Urinary bladder (tissue), 4 donors: Measurements from ENCODE around the gene MYO5B. TPM values are rescaled to one million over a fixed set of nuclear protein-coding genes. Genes with fewer than 3 reads are reported as not detected.

Source experiments
- DNase-seq: peaks from one replicate; pipeline ENCODE4 v3.0.0-alpha.2; 2015; ENCODE audit errors: extremely low spot score
- H3K27ac ChIP-seq: one replicate; pipeline ENCODE4 v1.5.1; 2013; ENCODE audit warnings: low read depth, mild to moderate bottlenecking, moderate library complexity
- H3K36me3 ChIP-seq: one replicate; pipeline ENCODE4 v1.6.1; 2013; ENCODE audit warnings: mild to moderate bottlenecking, moderate library complexity; ENCODE audit not compliant: insufficient read depth
- H3K4me1 ChIP-seq: one replicate; pipeline ENCODE4 v1.6.1; 2013; ENCODE audit warnings: mild to moderate bottlenecking, moderate library complexity; ENCODE audit not compliant: insufficient read depth
- H3K4me3 ChIP-seq: one replicate; pipeline ENCODE4 v1.5.1; 2013; ENCODE audit warnings: low read depth, low read length
- WGBS: extraction: QIAGEN DNeasy Blood & Tissue Kit; methylation state at CpG from one replicate; pipeline ENCODE4 v1.1.7; 2013; 5-methylcytosine and 5-hydroxymethylcytosine counted together
- polyA plus RNA-seq: library from polyadenylated mRNA; stranded (reverse); fragments of 200-250 nt; gene quantifications from one replicate; pipeline ENCODE4 v1.2.3, GENCODE V29; 2013
- total RNA-seq: library from RNA; depleted of rRNA; stranded (reverse); fragments of >200 nt; gene quantifications from one replicate; pipeline ENCODE4 v1.2.3, GENCODE V29; 2014
- donor health status: healthy with polysubstance abuse.
- donor health status: healthy.

The MYO5B gene
- total and polyA plus RNA-seq, 2 donors: 2.7 to 8.8 TPM

GRCh38 chr18:49980896-49981295, 214.1 kb downstream of the MYO5B start:
- H3K27ac ChIP-seq: no peak overlapping the region
- 37% methylated on average over 4 of the region's 4 CpGs for WGBS
- DNase-seq: no peak
- no peaks in the 10 kb centered on the region for H3K4me1 ChIP-seq
- no peak overlapping the region for H3K4me3 ChIP-seq
- no peaks in the 10 kb centered on the region for H3K36me3 ChIP-seq

GRCh38 chr18:49976795-49977560, 218.0 kb downstream of the MYO5B start:
- H3K36me3 ChIP-seq: no peaks in the 10 kb centered on the region
- no peak for DNase-seq
- no peak overlapping the region for H3K27ac ChIP-seq
- 71% methylated on average over 15 of the region's 15 CpGs for WGBS
- no peak overlapping the region for H3K4me3 ChIP-seq
- no peaks in the 10 kb centered on the region for H3K4me1 ChIP-seq

DNA sequence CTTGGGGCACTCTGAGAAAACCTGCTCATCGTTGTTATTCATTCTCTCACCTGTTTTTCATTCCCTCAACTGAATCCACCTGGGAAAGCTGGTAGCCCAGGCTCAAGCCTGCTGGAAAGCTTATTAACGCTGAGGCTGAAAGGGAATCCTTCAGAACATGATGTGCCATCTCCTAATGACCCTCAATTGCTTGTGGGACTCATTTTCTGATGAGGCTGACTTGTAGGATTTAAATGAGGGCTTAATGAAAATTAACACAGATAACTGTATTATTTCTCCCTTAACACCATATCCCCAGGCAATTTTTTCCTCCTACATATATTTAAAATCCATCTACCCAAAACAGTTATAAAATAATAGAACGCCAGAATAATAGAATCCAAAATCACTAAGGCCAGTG, 218.9 kb downstream of the MYO5B start:
- Histone ChIP-seq H3K4me3 (no peak overlapping the region), H3K4me1 (no peaks in the 10 kb centered on the region), H3K36me3 (no peaks in the 10 kb centered on the region), H3K27ac (no peak overlapping the region)
- WGBS: 90% methylated on average over 3 of the region's 3 CpGs
- DNase-seq: no peak

DNA sequence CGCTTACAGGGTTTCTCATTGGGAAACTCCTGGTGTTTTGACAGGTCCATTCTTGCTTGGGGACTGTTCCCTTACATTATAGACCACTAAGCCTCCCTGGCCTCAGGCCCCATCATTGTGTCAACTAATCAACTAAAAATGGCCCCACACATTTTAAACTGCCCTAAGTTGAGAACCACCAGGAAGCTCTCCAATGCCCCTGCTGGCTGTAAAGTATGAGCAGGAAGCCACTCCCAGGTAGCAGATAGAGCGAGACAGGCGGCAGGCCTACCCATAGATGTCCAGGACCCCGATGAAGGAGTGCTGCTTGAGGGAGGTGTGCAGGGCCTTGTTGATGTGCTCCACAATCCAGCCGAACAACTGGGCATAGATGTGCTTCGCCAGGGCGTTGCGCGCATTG, 220.9 kb downstream of the MYO5B start:
- 96% methylated on average over 9 of the region's 9 CpGs for WGBS
- no peak overlapping the region for H3K27ac ChIP-seq
- no peak overlapping the region for H3K4me3 ChIP-seq
- no peaks in the 10 kb centered on the region for H3K4me1 ChIP-seq
- no peaks in the 10 kb centered on the region for H3K36me3 ChIP-seq
- DNase-seq: no peak

- Histone ChIP-seq H3K4me3 (no peak overlapping the region), H3K4me1 (no peaks in the 10 kb centered on the region), H3K36me3 (no peaks in the 10 kb centered on the region), H3K27ac (no peak overlapping the region)
- 87% methylated on average over 3 of the region's 3 CpGs for WGBS
- DNase-seq: no peak
Measured at GRCh38 chr18:49973592-49973991, 221.4 kb downstream of the MYO5B start.

- H3K27ac ChIP-seq: no peak overlapping the region
- DNase-seq: no peak
- H3K4me1 ChIP-seq: no peaks in the 10 kb centered on the region
- H3K4me3 ChIP-seq: no peak overlapping the region
- no peaks in the 10 kb centered on the region for H3K36me3 ChIP-seq
- 87% methylated on average over 3 of the region's 3 CpGs for WGBS
Measured at GRCh38 chr18:49972535-49972934, 222.4 kb downstream of the MYO5B start.

DNA sequence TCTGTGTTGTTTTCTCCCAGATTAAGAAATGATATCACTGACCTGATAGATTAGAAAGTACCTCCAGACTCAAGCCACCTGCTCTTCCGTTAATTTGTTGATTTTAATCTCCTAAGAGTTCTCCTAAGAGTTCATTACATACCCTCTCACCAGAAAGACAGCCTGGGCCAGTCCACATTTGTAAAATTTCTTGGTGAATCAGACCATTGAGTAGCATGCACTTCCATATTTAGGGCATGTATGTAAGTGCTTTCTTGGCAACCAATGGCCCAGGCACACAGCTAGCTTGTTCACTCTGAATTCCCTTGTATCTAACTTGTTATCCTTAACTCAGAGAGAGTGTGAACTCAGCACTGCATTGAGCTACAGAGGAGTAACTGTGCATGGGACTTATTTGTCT, 223.5 kb downstream of the MYO5B start:
- DNase-seq: no peak
- Histone ChIP-seq H3K27ac (no peak overlapping the region), H3K36me3 (no peaks in the 10 kb centered on the region), H3K4me3 (no peak overlapping the region), H3K4me1 (no peaks in the 10 kb centered on the region)
- 59% methylated on average over 1 of the region's 1 CpG for WGBS

- no peaks in the 10 kb centered on the region for H3K36me3 ChIP-seq
- H3K4me1 ChIP-seq: no peaks in the 10 kb centered on the region
- DNase-seq: no peak
- H3K27ac ChIP-seq: no peak overlapping the region
- 89% methylated on average over 4 of the region's 4 CpGs for WGBS
- no peak overlapping the region for H3K4me3 ChIP-seq
Measured at GRCh38 chr18:49970319-49970718, 224.6 kb downstream of the MYO5B start.

DNA sequence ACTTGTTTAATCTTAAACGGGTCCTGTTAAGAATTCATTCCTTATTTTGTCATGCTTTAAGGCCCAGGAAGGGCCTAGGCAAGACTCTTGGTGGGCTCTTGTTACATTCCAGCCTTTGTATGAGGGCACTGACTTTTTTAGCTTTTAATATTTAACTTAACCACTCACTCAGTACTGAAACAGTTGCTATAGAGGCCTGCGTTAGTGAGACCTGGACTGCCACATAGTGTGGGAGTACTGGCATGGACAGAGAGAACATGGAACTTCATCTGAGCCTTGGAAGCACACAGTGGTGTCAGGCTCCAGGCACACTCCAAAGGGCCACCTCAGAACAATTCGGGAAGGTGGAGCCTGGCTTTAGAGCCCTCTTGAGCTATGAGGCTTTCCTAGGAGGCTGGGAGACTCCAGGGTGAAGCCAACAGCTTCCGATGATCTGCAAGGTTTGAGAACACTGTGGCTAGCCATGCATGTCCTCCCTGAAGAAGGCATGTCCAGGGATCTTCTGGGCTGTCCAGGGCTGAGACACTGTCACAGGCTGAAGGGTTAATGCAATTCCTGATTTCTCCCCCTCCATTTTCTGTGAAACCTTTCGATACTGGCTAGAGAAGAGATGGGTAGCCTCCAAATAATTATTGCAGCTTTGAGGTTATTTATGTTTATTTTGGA, 226.2 kb downstream of the MYO5B start:
- WGBS: 76% methylated on average over 5 of the region's 5 CpGs
- DNase-seq: no peak
- no peaks in the 10 kb centered on the region for H3K4me1 ChIP-seq
- H3K4me3 ChIP-seq: no peak overlapping the region
- H3K36me3 ChIP-seq: no peaks in the 10 kb centered on the region
- H3K27ac ChIP-seq: no peak overlapping the region

- no peak for DNase-seq
- no peaks in the 10 kb centered on the region for H3K36me3 ChIP-seq
- no peaks in the 10 kb centered on the region for H3K4me1 ChIP-seq
- H3K4me3 ChIP-seq: no peak overlapping the region
- H3K27ac ChIP-seq: no peak overlapping the region
- 84% methylated on average over 7 of the region's 7 CpGs for WGBS
Measured at GRCh38 chr18:49967636-49968313, 227.2 kb downstream of the MYO5B start.

DNA sequence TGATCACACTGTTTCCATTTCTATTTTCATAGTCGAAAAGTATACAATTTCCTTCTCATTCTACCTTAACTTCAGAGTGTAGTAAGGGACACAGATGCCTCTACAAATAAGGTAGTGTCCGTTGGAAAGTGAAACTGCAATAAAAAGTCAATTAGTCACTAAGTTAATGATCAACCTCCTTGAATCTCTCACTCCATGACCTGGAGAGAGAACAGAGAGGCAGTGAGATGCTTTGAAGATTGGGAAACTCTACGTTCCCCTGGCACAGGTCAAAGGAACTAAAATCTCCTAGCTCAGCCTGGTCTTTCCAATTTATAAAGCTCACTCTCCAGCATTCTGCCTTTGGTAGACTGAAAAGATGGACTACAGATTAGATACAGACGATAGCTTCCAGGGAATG, 227.8 kb downstream of the MYO5B start:
- no peak for DNase-seq
- 27% methylated on average over 4 of the region's 4 CpGs for WGBS
- no peaks in the 10 kb centered on the region for H3K36me3 ChIP-seq
- no peak overlapping the region for H3K4me3 ChIP-seq
- no peak overlapping the region for H3K27ac ChIP-seq
- no peaks in the 10 kb centered on the region for H3K4me1 ChIP-seq

GRCh38 chr18:49966090-49966489, 228.9 kb downstream of the MYO5B start:
- Histone ChIP-seq H3K27ac (no peak overlapping the region), H3K4me3 (no peak overlapping the region), H3K4me1 (no peaks in the 10 kb centered on the region), H3K36me3 (no peaks in the 10 kb centered on the region)
- DNase-seq: no peak
- WGBS: 64% methylated on average over 3 of the region's 3 CpGs

- no peak overlapping the region for H3K4me3 ChIP-seq
- H3K27ac ChIP-seq: no peak overlapping the region
- DNase-seq: no peak
- 96% methylated on average over 4 of the region's 4 CpGs for WGBS
- no peaks in the 10 kb centered on the region for H3K4me1 ChIP-seq
- H3K36me3 ChIP-seq: no peaks in the 10 kb centered on the region
Measured at GRCh38 chr18:49963217-49963616, 231.7 kb downstream of the MYO5B start.

DNA sequence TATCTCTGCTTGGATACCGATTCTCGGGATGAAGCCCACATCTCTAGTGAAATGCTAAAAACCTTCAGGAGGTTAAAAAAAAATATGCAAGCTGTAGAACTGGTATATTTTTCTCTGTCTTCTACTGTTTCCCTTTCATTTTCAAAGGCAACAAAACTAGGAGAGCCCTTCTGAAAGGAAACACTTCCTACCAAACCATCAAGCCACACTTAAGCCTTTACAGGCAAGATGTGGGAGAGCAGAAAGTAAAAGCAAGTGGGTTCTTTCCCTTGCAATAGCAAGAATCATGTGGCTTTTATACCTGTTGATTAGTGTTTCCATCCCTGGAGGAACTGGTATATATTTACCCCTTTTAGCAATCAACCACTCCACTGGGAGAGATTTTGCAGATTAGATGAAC, 233.7 kb downstream of the MYO5B start:
- Histone ChIP-seq H3K4me3 (no peak overlapping the region), H3K4me1 (no peaks in the 10 kb centered on the region), H3K36me3 (no peaks in the 10 kb centered on the region), H3K27ac (no peak overlapping the region)
- WGBS: 62% methylated on average over 2 of the region's 2 CpGs
- DNase-seq: no peak
